HG03521 (cell line): ENCODE measurements around the gene MRM2.

Experiments
- ATAC-seq: cut with Tn5 transposase; IDR thresholded peaks from one replicate; pipeline ENCODE4 v1.9.1; 2021; ENCODE audit warnings: mild to moderate bottlenecking, moderate library complexity; ENCODE audit not compliant: unreplicated experiment

MRM2 gene

GRCh38 chr7:2249744-2250323, 7.8 kb upstream of the MRM2 start:
- ATAC-seq: no peak

GRCh38 chr7:2248984-2249694, 7.1 kb upstream of the MRM2 start:
- no peak for ATAC-seq

GRCh38 chr7:2247141-2247995, 5.4 kb upstream of the MRM2 start:
- ATAC-seq: no peak

GRCh38 chr7:2245883-2246675, 4.1 kb upstream of the MRM2 start:
- ATAC-seq: no peak

GRCh38 chr7:2244404-2244995, 2.5 kb upstream of the MRM2 start:
- ATAC-seq: no peak

- no peak for ATAC-seq
These were observed 1.5 kb upstream of the MRM2 start for GRCh38 chr7:2243458-2243857.

- ATAC-seq: no peak
These were observed 780 bp upstream of the MRM2 start for GRCh38 chr7:2242541-2243429.

- no peak for ATAC-seq
These were observed 2.8 kb downstream of the MRM2 start for GRCh38 chr7:2239242-2239641.

GRCh38 chr7:2237109-2237602, 4.8 kb downstream of the MRM2 start:
- peak; percentile 47 for ATAC-seq

- ATAC-seq: no peak
These were observed 8.1 kb downstream of the MRM2 start for GRCh38 chr7:2233926-2234325.

- ATAC-seq: peak; percentile 65
These were observed 9.1 kb downstream of the MRM2 start, which contains the start of gene MAD1L1 for GRCh38 chr7:2232766-2233520. MAD1L1 (minus strand) TSS chr7:2232945; CDS start chr7:2230133, 2,812 bp downstream.

GRCh38 chr7:2231992-2232765, 9.8 kb downstream of the MRM2 start:
- ATAC-seq: peak; percentile 23

- no peak for ATAC-seq
These were observed 11.1 kb downstream of the MRM2 start for GRCh38 chr7:2230882-2231281.

- no peak for ATAC-seq
These were observed 11.8 kb downstream of the MRM2 start for GRCh38 chr7:2230226-2230625.

- no peak for ATAC-seq
These were observed 12.5 kb downstream of the MRM2 start for GRCh38 chr7:2229467-2229866.

GRCh38 chr7:2228921-2229320, 13.1 kb downstream of the MRM2 start:
- no peak for ATAC-seq

- ATAC-seq: no peak
These were observed 14.3 kb downstream of the MRM2 start for GRCh38 chr7:2227699-2228098.

- ATAC-seq: no peak
These were observed 16.2 kb downstream of the MRM2 start for GRCh38 chr7:2225830-2226229.
